HEK293 (cell line): Measurements from ENCODE around the gene CHRD.

ENCODE experiments used
- CTCF ChIA-PET: fragments of 350-600 bp; formaldehyde crosslinking; extraction: SDS; loops from one replicate; lab custom pipeline; 2021; ENCODE audit warnings: antibody characterized with exemption; lab: Yijun Ruan, JAX
- POLR2A ChIA-PET: fragments of 300-600 bp; formaldehyde crosslinking; extraction: SDS; loops from one replicate; lab custom pipeline; 2020; ENCODE audit warnings: antibody characterized with exemption, inconsistent platforms; lab: Yijun Ruan, JAX
- H3K27ac ChIP-seq: fragments of 200-500 bp; sonication (Bioruptor generic); 2 replicates; pipeline ENCODE4 v1.5.1; 2014; ENCODE audit warnings: low read depth, low read length, control low read depth, inconsistent platforms; ENCODE audit errors: extremely low read depth
- H3K36me3 ChIP-seq, 2 experiments: fragments of 200-500 bp in 1 of 2; sonication (Bioruptor generic) in 1 of 2; 1 replicate in 1 of 2; 2 replicates in 1 of 2; pipeline ENCODE4 v1.5.1; 2014 to 2017; ENCODE audit warnings: inconsistent platforms in 2 of 2, low read length in 2 of 2; ENCODE audit not compliant: control insufficient read depth in 2 of 2, insufficient read depth in 1 of 2
- H3K4me1 ChIP-seq: fragments of 200-500 bp; sonication (Bioruptor generic); 2 replicates; pipeline ENCODE4 v1.5.1; 2014; ENCODE audit warnings: mild to moderate bottlenecking, low read length, inconsistent platforms; ENCODE audit not compliant: control insufficient read depth, insufficient read depth
- H3K4me3 ChIP-seq: 2 replicates; pipeline ENCODE4 v1.5.1; 2011; ENCODE audit warnings: low read depth, mild to moderate bottlenecking, control low read depth, low read length, moderate library complexity
- H3K9me3 ChIP-seq: fragments of 200-500 bp; sonication (Bioruptor generic); 2 replicates; pipeline ENCODE4 v1.5.1; 2014; ENCODE audit warnings: low read depth, low read length, inconsistent platforms; ENCODE audit not compliant: control insufficient read depth, insufficient read depth
- PRDM1 ChIP-seq: fragments of 450-650 bp; formaldehyde crosslinking; IDR thresholded peaks from 2 replicates; pipeline ENCODE4; 2016; ENCODE audit warnings: missing biosample characterization, missing genetic modification characterization
- TRIM28 ChIP-seq: IDR thresholded peaks from 2 replicates; pipeline ENCODE4 v1.6.1; 2011; ENCODE audit warnings: low read length, control low read depth, borderline replicate concordance
- YY1 ChIP-seq: fragments of 450-650 bp; formaldehyde crosslinking; IDR thresholded peaks from 2 replicates; pipeline ENCODE4 v1.5.1; 2018; ENCODE audit warnings: missing biosample characterization, missing genetic modification characterization
- ZEB2 ChIP-seq: fragments of 450-650 bp; formaldehyde crosslinking; IDR thresholded peaks from 2 replicates; pipeline ENCODE4 v1.5.1; 2016; ENCODE audit warnings: missing biosample characterization, missing genetic modification characterization
- ZFP41 ChIP-seq: fragments of 450-650 bp; formaldehyde crosslinking; IDR thresholded peaks from 2 replicates; pipeline ENCODE4 v1.5.1; 2016; ENCODE audit warnings: missing biosample characterization, missing genetic modification characterization, borderline replicate concordance
- ZNF114 ChIP-seq: fragments of 450-650 bp; formaldehyde crosslinking; IDR thresholded peaks from 2 replicates; pipeline ENCODE4 v1.5.0; 2017; ENCODE audit warnings: missing biosample characterization, missing genetic modification characterization
- ZNF133 ChIP-seq: fragments of 450-650 bp; formaldehyde crosslinking; IDR thresholded peaks from 2 replicates; pipeline ENCODE4 v1.5.1; 2016; ENCODE audit warnings: missing biosample characterization, missing genetic modification characterization
- ZNF2 ChIP-seq: fragments of 450-650 bp; formaldehyde crosslinking; IDR thresholded peaks from 2 replicates; pipeline ENCODE4 v1.5.1; 2016; ENCODE audit warnings: missing biosample characterization, missing genetic modification characterization
- ZNF211 ChIP-seq: fragments of 450-650 bp; formaldehyde crosslinking; IDR thresholded peaks from 2 replicates; pipeline ENCODE4 v1.5.1; 2016; ENCODE audit warnings: low read depth, missing biosample characterization, missing genetic modification characterization
- ZNF223 ChIP-seq: fragments of 450-650 bp; formaldehyde crosslinking; IDR thresholded peaks from 2 replicates; pipeline ENCODE4 v1.5.1; 2016; ENCODE audit warnings: missing biosample characterization, missing genetic modification characterization
- ZNF341 ChIP-seq: fragments of 450-650 bp; formaldehyde crosslinking; IDR thresholded peaks from 2 replicates; pipeline ENCODE4; 2016; ENCODE audit warnings: low read depth, missing biosample characterization, missing genetic modification characterization
- ZNF366 ChIP-seq: fragments of 450-650 bp; formaldehyde crosslinking; conservative IDR thresholded peaks from 2 replicates; pipeline ENCODE4 v1.5.1; 2016; ENCODE audit warnings: missing biosample characterization, missing genetic modification characterization
- ZNF548 ChIP-seq: fragments of 450-650 bp; formaldehyde crosslinking; IDR thresholded peaks from 2 replicates; pipeline ENCODE4 v1.5.1; 2016; ENCODE audit warnings: missing biosample characterization, missing genetic modification characterization
- ZNF549 ChIP-seq: fragments of 450-650 bp; IDR thresholded peaks from 2 replicates; pipeline ENCODE4 v1.5.1; 2018; ENCODE audit warnings: missing biosample characterization, missing genetic modification characterization, mild to moderate bottlenecking, inconsistent platforms, moderate library complexity
- ZNF580 ChIP-seq: fragments of 450-650 bp; formaldehyde crosslinking; IDR thresholded peaks from 2 replicates; pipeline ENCODE4 v1.5.1; 2016; ENCODE audit warnings: missing biosample characterization, missing genetic modification characterization
- ZNF610 ChIP-seq: fragments of 450-650 bp; formaldehyde crosslinking; IDR thresholded peaks from 2 replicates; pipeline ENCODE4 v1.5.1; 2016; ENCODE audit warnings: missing biosample characterization, missing genetic modification characterization, borderline replicate concordance
- ZNF664 ChIP-seq: fragments of 450-650 bp; formaldehyde crosslinking; IDR thresholded peaks from 2 replicates; pipeline ENCODE4 v1.5.1; 2016; ENCODE audit warnings: missing biosample characterization, missing genetic modification characterization
- ZNF747 ChIP-seq: fragments of 450-650 bp; formaldehyde crosslinking; IDR thresholded peaks from 2 replicates; pipeline ENCODE4 v1.5.1; 2016; ENCODE audit warnings: missing biosample characterization, missing genetic modification characterization
- ZNF792 ChIP-seq: fragments of 450-650 bp; formaldehyde crosslinking; IDR thresholded peaks from 2 replicates; pipeline ENCODE4 v1.5.1; 2016; ENCODE audit warnings: missing biosample characterization, missing genetic modification characterization
- TF ChIP-seq, protein P1 (sequence below): fragments of 450-650 bp; formaldehyde crosslinking; IDR thresholded peaks from 2 replicates; pipeline ENCODE4 v1.5.1; 2016; ENCODE audit warnings: missing biosample characterization, missing genetic modification characterization
- TF ChIP-seq, protein P2 (sequence below): fragments of 450-650 bp; formaldehyde crosslinking; IDR thresholded peaks from 2 replicates; pipeline ENCODE4 v1.5.1; 2016; ENCODE audit warnings: missing biosample characterization, missing genetic modification characterization
- TF ChIP-seq, protein P3 (sequence below): fragments of 450-650 bp; formaldehyde crosslinking; IDR thresholded peaks from 2 replicates; pipeline ENCODE4 v1.5.1; 2016; ENCODE audit warnings: missing biosample characterization, missing genetic modification characterization
- TF ChIP-seq, protein P4 (sequence below): fragments of 450-650 bp; formaldehyde crosslinking; IDR thresholded peaks from 2 replicates; pipeline ENCODE4 v1.5.1; 2016; ENCODE audit warnings: missing biosample characterization, missing genetic modification characterization
- TF ChIP-seq, protein P5 (sequence below): fragments of 450-650 bp; formaldehyde crosslinking; IDR thresholded peaks from 2 replicates; pipeline ENCODE4 v1.5.1; 2016; ENCODE audit warnings: missing biosample characterization, missing genetic modification characterization

The CHRD gene

DNA sequence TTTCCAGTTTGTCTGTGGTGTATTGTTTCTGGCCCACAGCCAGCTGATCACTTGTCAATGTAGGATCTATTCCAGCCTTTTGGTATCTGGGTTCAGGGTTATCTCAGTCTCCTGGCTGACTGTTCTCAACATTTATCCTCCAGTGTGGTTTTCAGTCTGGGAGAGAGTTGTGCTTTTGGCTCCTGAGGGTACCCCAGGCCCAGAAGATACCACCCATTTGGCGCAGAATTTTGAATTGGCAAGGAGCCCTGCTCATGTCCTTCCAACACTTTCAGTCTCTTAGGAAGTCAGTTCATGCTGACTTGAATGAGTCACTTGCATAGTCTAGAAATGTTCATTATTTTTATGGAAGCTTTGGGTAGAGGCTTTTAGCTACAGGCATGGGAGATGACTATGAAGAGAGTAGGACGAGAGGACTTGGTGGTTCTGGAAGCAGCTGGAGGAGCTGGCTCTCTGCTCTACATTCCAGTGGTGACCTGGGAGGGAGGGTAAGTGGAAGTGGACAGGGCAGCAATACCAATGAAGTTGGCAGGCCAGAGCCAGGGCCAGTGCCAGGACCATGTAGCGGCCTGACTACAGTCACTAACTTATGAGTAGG, 11.2 kb upstream of the CHRD start:
- TF ChIP-seq ZNF792 (no peak), ZNF223 (no peak), ZNF747 (no peak), ZNF366 (no peak), ZNF133 (no peak), ZNF610 (no peak)
- TF ChIP-seq, protein P1, sequence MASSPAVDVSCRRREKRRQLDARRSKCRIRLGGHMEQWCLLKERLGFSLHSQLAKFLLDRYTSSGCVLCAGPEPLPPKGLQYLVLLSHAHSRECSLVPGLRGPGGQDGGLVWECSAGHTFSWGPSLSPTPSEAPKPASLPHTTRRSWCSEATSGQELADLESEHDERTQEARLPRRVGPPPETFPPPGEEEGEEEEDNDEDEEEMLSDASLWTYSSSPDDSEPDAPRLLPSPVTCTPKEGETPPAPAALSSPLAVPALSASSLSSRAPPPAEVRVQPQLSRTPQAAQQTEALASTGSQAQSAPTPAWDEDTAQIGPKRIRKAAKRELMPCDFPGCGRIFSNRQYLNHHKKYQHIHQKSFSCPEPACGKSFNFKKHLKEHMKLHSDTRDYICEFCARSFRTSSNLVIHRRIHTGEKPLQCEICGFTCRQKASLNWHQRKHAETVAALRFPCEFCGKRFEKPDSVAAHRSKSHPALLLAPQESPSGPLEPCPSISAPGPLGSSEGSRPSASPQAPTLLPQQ = no peak
- TF ChIP-seq, all 188 proteins: peak for 0
- no peaks in the 10 kb centered on the region for H3K9me3 ChIP-seq
- ChIA-PET POLR2A (no interaction called here), CTCF (interaction anchor here (0.7 to 7.7 kb wide), 3 partner anchors 58 to 145 kb away, joined by 4 to 85 read pairs (median 6); no protein-coding TSS in a partner anchor)
- H3K4me1 ChIP-seq = no peaks in the 10 kb centered on the region
- H3K4me3 ChIP-seq = no peak overlapping the region
- H3K36me3 ChIP-seq = peaks cover 7 to 51% of the 10 kb centered on the region in 2 experiments; a peak in 2 of 3 replicates
- no peak overlapping the region for H3K27ac ChIP-seq

- no peak overlapping the region for H3K27ac ChIP-seq
- no peak overlapping the region for H3K4me3 ChIP-seq
- ChIA-PET POLR2A (interaction anchor here (0.6 to 1.9 kb wide), 9 partner anchors 9 to 190 kb away, joined by 3 to 12 read pairs (median 5); partner anchors contain the start of genes CLCN2, EPHB3, FAM131A and POLR2H), CTCF (interaction anchor here (0.6 to 7.7 kb wide), 45 partner anchors 8 to 896 kb away, joined by 3 to 184 read pairs (median 4); partner anchors contain the start of genes FAM131A and POLR2H)
- H3K4me1 ChIP-seq = no peaks in the 10 kb centered on the region
- peaks cover 3 to 30% of the 10 kb centered on the region in 2 experiments; a peak in 2 of 3 replicates for H3K36me3 ChIP-seq
- no peaks in the 10 kb centered on the region for H3K9me3 ChIP-seq
- 0 out of 2 replicates have a peak, but pooled peaks have one; percentile 36 for TF ChIP-seq TRIM28
- TF ChIP-seq ZNF664 (tag by site-specific recombination) = no peak
- TF ChIP-seq YY1 = no peak
- no peak for TF ChIP-seq ZNF211
- TF ChIP-seq, protein P2, sequence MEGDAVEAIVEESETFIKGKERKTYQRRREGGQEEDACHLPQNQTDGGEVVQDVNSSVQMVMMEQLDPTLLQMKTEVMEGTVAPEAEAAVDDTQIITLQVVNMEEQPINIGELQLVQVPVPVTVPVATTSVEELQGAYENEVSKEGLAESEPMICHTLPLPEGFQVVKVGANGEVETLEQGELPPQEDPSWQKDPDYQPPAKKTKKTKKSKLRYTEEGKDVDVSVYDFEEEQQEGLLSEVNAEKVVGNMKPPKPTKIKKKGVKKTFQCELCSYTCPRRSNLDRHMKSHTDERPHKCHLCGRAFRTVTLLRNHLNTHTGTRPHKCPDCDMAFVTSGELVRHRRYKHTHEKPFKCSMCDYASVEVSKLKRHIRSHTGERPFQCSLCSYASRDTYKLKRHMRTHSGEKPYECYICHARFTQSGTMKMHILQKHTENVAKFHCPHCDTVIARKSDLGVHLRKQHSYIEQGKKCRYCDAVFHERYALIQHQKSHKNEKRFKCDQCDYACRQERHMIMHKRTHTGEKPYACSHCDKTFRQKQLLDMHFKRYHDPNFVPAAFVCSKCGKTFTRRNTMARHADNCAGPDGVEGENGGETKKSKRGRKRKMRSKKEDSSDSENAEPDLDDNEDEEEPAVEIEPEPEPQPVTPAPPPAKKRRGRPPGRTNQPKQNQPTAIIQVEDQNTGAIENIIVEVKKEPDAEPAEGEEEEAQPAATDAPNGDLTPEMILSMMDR (tag by site-specific recombination) = peak; percentile 86
- peak; percentile 56 for TF ChIP-seq PRDM1 (tag by site-specific recombination)
- TF ChIP-seq, protein P3, sequence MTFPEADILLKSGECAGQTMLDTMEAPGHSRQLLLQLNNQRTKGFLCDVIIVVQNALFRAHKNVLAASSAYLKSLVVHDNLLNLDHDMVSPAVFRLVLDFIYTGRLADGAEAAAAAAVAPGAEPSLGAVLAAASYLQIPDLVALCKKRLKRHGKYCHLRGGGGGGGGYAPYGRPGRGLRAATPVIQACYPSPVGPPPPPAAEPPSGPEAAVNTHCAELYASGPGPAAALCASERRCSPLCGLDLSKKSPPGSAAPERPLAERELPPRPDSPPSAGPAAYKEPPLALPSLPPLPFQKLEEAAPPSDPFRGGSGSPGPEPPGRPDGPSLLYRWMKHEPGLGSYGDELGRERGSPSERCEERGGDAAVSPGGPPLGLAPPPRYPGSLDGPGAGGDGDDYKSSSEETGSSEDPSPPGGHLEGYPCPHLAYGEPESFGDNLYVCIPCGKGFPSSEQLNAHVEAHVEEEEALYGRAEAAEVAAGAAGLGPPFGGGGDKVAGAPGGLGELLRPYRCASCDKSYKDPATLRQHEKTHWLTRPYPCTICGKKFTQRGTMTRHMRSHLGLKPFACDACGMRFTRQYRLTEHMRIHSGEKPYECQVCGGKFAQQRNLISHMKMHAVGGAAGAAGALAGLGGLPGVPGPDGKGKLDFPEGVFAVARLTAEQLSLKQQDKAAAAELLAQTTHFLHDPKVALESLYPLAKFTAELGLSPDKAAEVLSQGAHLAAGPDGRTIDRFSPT = 0 out of 2 replicates have a peak, but pooled peaks have one; percentile 21
- no peak for TF ChIP-seq ZEB2 (tag by site-specific recombination)
- no peak for TF ChIP-seq ZNF580 (tag by site-specific recombination)
- no peak for TF ChIP-seq ZNF549
- TF ChIP-seq ZNF2 (tag by site-specific recombination) = peak; percentile 51; the same call in 1 of the 2 replicates
- TF ChIP-seq, protein P4, sequence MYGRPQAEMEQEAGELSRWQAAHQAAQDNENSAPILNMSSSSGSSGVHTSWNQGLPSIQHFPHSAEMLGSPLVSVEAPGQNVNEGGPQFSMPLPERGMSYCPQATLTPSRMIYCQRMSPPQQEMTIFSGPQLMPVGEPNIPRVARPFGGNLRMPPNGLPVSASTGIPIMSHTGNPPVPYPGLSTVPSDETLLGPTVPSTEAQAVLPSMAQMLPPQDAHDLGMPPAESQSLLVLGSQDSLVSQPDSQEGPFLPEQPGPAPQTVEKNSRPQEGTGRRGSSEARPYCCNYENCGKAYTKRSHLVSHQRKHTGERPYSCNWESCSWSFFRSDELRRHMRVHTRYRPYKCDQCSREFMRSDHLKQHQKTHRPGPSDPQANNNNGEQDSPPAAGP (tag by site-specific recombination) = no peak
- TF ChIP-seq, protein P5, sequence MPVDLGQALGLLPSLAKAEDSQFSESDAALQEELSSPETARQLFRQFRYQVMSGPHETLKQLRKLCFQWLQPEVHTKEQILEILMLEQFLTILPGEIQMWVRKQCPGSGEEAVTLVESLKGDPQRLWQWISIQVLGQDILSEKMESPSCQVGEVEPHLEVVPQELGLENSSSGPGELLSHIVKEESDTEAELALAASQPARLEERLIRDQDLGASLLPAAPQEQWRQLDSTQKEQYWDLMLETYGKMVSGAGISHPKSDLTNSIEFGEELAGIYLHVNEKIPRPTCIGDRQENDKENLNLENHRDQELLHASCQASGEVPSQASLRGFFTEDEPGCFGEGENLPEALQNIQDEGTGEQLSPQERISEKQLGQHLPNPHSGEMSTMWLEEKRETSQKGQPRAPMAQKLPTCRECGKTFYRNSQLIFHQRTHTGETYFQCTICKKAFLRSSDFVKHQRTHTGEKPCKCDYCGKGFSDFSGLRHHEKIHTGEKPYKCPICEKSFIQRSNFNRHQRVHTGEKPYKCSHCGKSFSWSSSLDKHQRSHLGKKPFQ (tag by site-specific recombination) = no peak
- TF ChIP-seq ZNF341 (tag by site-specific recombination) = peak; percentile 50; the same call in 1 of the 2 replicates
- TF ChIP-seq ZNF114 (tag by site-specific recombination) = no peak
- no peak for TF ChIP-seq ZNF548 (tag by site-specific recombination)
- no peak for TF ChIP-seq ZFP41 (tag by site-specific recombination)
Measured at GRCh38 chr3:184371570-184372018, 8.3 kb upstream of the CHRD start.
